Parathyroid adenoma (tissue), 2 donors: ENCODE data around the gene DDI2.

Experiments
- H2AFZ ChIP-seq: fragments of 300-600 bp; sonication (generic); one replicate; pipeline ENCODE4 v1.7.0; 2017; ENCODE audit warnings: antibody characterized with exemption, mild to moderate bottlenecking
- H3K27ac ChIP-seq: fragments of 300-600 bp; sonication (generic); one replicate; pipeline ENCODE4 v1.7.0; 2017
- H3K27me3 ChIP-seq: fragments of 300-600 bp; sonication (generic); one replicate; pipeline ENCODE4 v1.7.0; 2017; ENCODE audit warnings: low read length; ENCODE audit not compliant: control insufficient read depth, insufficient read depth
- H3K36me3 ChIP-seq: fragments of 300-600 bp; sonication (generic); one replicate; pipeline ENCODE4 v1.7.0; 2017; ENCODE audit warnings: low read length; ENCODE audit not compliant: control insufficient read depth, insufficient read depth
- H3K4me1 ChIP-seq: fragments of 300-600 bp; sonication (generic); one replicate; pipeline ENCODE4 v1.7.0; 2017; ENCODE audit warnings: control low read depth
- H3K4me2 ChIP-seq: fragments of 300-600 bp; sonication (generic); one replicate; pipeline ENCODE4 v1.7.0; 2017; ENCODE audit warnings: low read length
- H3K4me3 ChIP-seq: fragments of 300-600 bp; sonication (generic); one replicate; pipeline ENCODE4 v1.7.0; 2017; ENCODE audit warnings: low read depth, low read length
- H3K79me2 ChIP-seq: fragments of 300-600 bp; sonication (generic); one replicate; pipeline ENCODE4 v1.7.0; 2017; ENCODE audit warnings: control low read depth
- H3K9ac ChIP-seq: fragments of 300-600 bp; sonication (generic); one replicate; pipeline ENCODE4 v1.7.0; 2017; ENCODE audit warnings: mild to moderate bottlenecking
- H3K9me3 ChIP-seq: fragments of 300-600 bp; sonication (generic); one replicate; pipeline ENCODE4 v1.7.0; 2017; ENCODE audit warnings: low read length; ENCODE audit not compliant: control insufficient read depth
- TF ChIP-seq, protein P1 (sequence below): fragments of 300-600 bp; sonication (generic); IDR thresholded peaks from one replicate; pipeline ENCODE4 v1.7.0; 2017; ENCODE audit warnings: antibody characterized with exemption, mild to moderate bottlenecking
- donor health status: primary hyperparathyroidism.

Gene DDI2

DNA sequence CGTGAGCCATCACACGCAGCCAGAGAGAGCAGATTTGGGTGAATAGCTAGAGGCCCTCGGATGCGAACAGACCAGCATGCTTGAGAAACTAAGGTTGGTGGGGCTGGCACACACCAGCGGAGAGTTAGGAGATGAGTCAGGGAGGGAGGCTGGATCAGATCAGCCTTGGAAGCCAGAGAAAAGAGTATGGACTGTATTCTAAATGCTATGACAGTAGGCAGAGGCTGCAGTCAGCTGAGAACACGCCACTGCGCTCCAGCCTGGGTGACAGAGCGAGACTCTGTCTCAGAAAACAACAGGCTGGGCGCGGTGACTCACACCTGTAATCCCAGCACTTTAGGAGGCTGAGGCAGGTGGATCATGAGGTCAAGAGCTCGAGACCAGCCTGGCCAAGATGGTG lies 62.9 kb downstream of the DDI2 start:
- Histone ChIP-seq H3K9ac (no peak overlapping the region), H3K27me3 (no peaks in the 10 kb centered on the region), H3K27ac (no peak overlapping the region), H2AFZ (no peak overlapping the region), H3K4me2 (no peak overlapping the region), H3K79me2 (no peaks in the 10 kb centered on the region), H3K9me3 (no peaks in the 10 kb centered on the region), H3K4me3 (no peak overlapping the region), H3K4me1 (peaks cover 2% of the 10 kb centered on the region), H3K36me3 (no peaks in the 10 kb centered on the region)
- TF ChIP-seq, protein P1, sequence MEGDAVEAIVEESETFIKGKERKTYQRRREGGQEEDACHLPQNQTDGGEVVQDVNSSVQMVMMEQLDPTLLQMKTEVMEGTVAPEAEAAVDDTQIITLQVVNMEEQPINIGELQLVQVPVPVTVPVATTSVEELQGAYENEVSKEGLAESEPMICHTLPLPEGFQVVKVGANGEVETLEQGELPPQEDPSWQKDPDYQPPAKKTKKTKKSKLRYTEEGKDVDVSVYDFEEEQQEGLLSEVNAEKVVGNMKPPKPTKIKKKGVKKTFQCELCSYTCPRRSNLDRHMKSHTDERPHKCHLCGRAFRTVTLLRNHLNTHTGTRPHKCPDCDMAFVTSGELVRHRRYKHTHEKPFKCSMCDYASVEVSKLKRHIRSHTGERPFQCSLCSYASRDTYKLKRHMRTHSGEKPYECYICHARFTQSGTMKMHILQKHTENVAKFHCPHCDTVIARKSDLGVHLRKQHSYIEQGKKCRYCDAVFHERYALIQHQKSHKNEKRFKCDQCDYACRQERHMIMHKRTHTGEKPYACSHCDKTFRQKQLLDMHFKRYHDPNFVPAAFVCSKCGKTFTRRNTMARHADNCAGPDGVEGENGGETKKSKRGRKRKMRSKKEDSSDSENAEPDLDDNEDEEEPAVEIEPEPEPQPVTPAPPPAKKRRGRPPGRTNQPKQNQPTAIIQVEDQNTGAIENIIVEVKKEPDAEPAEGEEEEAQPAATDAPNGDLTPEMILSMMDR, result no peak

DNA sequence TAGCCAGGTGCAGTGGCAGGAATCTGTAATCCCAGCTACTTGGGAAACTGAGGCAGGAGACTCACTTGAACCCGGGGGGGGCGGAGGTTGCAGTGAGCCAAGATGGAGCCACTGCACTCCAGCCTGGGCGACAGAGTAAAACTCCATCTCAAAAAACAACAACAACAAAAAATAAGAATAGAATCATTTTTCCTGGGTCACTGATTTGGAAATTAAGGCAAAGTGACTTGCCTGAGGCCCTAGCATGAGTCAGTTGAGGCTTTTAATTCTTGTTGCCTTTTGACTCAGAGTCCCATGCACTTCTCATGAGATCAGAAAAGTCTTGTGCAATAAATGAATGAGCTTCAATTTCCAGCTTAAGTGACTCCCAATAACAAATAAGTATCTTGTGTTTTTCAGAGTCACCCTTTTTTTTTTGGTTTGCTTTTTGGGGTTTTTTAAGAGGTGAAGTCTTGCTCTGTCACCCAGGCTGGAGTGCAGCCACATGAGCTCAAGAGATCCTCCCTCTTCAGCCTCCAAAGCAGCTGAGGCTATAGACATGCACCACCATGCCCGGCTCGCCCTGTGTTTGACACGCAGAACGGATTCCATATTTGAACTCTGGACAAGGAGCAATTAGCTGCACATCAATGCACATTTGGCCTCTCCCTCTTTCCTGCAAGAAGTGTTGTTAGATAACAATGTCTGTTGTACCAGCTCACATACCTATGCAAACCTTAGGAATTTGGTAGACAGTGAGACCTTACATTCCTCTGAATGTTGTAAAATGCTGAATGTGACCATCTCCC lies 63.5 kb downstream of the DDI2 start:
- no peak overlapping the region for H3K9ac ChIP-seq
- H3K27me3 ChIP-seq, result no peaks in the 10 kb centered on the region
- no peaks in the 10 kb centered on the region for H3K79me2 ChIP-seq
- no peak overlapping the region for H3K27ac ChIP-seq
- H3K9me3 ChIP-seq, result no peaks in the 10 kb centered on the region
- H3K4me1 ChIP-seq, result peaks cover 2% of the 10 kb centered on the region
- TF ChIP-seq, protein P1, result no peak
- no peak overlapping the region for H2AFZ ChIP-seq
- no peaks in the 10 kb centered on the region for H3K36me3 ChIP-seq
- no peak overlapping the region for H3K4me2 ChIP-seq
- no peak overlapping the region for H3K4me3 ChIP-seq

DNA sequence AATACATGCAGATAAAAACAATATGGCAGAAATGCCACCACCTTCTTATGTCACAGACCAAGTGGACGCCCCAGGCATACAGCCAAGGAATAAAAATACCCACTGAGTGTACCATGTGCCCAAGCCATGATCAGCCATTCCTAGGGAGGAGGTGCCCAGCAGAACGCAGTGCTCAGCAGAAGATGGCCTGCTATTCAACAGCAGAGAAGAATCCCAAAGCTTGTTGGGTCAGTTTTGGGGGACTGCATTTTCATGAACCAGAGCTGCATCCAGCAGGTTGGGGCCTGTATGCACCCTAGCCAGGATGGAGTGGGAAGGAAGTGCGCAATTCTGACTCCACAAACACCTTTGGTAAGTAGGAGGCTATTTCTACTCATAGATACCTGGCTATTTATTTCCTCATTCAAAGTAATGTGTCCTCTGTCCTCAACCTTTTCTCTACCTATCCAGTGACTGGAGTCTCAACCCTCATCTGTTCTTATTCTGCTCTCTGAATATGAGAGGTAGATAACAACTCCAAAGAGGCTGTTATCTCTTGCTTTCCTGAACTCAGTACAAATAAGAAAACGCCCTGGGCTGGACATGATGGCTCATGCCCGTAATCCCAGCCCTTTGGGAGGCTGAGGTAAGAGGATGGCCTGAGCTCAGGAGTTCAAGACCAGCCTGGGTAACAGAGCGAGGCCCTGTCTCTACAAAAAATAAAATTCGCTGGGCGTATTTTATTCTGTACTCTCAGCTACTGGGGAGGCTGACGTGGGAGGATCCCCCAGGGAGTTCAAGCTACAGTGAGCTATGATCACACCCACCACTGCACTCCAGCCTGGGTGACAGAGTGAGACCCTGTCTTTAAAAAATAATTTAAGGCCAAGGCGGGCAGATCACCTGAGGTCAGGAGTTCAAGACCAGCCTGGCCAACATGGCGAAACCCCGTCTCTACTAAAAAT lies 64.4 kb downstream of the DDI2 start:
- H3K27ac ChIP-seq, result no peak overlapping the region
- no peak overlapping the region for H3K9ac ChIP-seq
- peaks cover 2% of the 10 kb centered on the region for H3K4me1 ChIP-seq
- H3K27me3 ChIP-seq, result no peaks in the 10 kb centered on the region
- no peaks in the 10 kb centered on the region for H3K36me3 ChIP-seq
- no peak overlapping the region for H2AFZ ChIP-seq
- TF ChIP-seq, protein P1, result no peak
- no peaks in the 10 kb centered on the region for H3K9me3 ChIP-seq
- peaks cover 5% of the 10 kb centered on the region for H3K79me2 ChIP-seq
- H3K4me3 ChIP-seq, result no peak overlapping the region
- H3K4me2 ChIP-seq, result no peak overlapping the region

DNA sequence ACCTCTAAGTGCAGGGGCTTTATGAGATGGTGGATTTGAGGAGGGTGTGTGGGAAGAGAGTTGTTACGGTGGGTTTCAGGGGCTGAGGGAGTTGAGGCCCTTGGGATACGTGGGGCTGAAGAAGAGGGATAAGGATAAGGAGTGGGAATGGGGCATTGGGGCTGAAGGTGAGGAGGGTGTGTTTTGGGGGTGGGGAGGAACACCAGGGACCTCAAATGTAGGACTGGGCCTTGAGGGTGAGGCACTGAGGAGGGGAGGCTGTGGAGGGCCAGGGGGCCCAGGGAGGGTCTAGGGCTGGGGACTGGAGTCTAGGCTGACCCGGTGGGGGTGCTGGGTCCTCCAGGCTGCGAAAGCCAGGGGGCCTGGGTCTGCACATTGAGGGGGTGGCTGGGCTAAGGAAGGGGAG lies 65.7 kb downstream of the DDI2 start:
- TF ChIP-seq, protein P1, result no peak
- Histone ChIP-seq H3K79me2 (peaks cover 7% of the 10 kb centered on the region), H3K4me2 (no peak overlapping the region), H3K27me3 (no peaks in the 10 kb centered on the region), H3K9me3 (no peaks in the 10 kb centered on the region), H3K4me3 (no peak overlapping the region), H3K36me3 (no peaks in the 10 kb centered on the region), H3K27ac (no peak overlapping the region), H3K9ac (no peak overlapping the region), H2AFZ (no peak overlapping the region), H3K4me1 (peaks cover 2% of the 10 kb centered on the region)
